ENCODE results near the gene RPLP1. TPM values are rescaled to one million over a fixed set of nuclear protein-coding genes. Genes with fewer than 3 reads are reported as not detected.

Gene RPLP1
- total and polyA plus RNA-seq, 9 of the 15 experiments (the other 6 are each of a cell fraction or from before 2014, with no cell fraction given) = 76.3 to 3,053 (median 847) TPM

- TF ChIP-seq ZHX1 (conservative IDR thresholded peaks at IDR 0.05; ENCODE audit: low read length) = no peak
- TF ChIP-seq CXXC5 (CRISPR knock-in tag; IDR thresholded peaks at IDR 0.05) = no peak
- no peak for TF ChIP-seq ZBTB2 (IDR thresholded peaks at IDR 0.05)
- TF ChIP-seq PCBP1 (IDR thresholded peaks at IDR 0.05; ENCODE audit: low read depth, low read length, poor library complexity, severe bottlenecking) = no peak
- 0 out of 4 replicates have a peak, but pooled peaks of 1 of the 2 experiments have one; percentile 41 for TF ChIP-seq SIN3A (IDR thresholded peaks at IDR 0.05; ENCODE audit: borderline replicate concordance in 2 of 2, control insufficient read depth in 1 of 2, low read depth in 2 of 2, low read length in 2 of 2)
- no peak for TF ChIP-seq FIP1L1 (IDR thresholded peaks at IDR 0.05; ENCODE audit: low read depth, low read length, poor library complexity, severe bottlenecking)
- TF ChIP-seq ZNF445 (CRISPR knock-in tag; IDR thresholded peaks at IDR 0.05; ENCODE audit: low read depth) = no peak
- no peak for TF ChIP-seq BCL6 (CRISPR knock-in tag; IDR thresholded peaks at IDR 0.05)
- TF ChIP-seq CHD7 (IDR thresholded peaks at IDR 0.05; ENCODE audit: low read depth, low read length) = peak; percentile 53
- no peak for TF ChIP-seq PHF21A (IDR thresholded peaks at IDR 0.05; ENCODE audit: borderline replicate concordance, low read depth)
These were observed 5.0 kb downstream of the RPLP1 start (continued) for GRCh38 chr15:69457304-69458280.

Data from K562 (cell line).